ENCODE data around the gene CDH23. TPM values are rescaled to one million over a fixed set of nuclear protein-coding genes. Genes with fewer than 3 reads are reported as not detected.

CDH23 gene
- total RNA-seq, 1 experiment from 2014 or later: 2.9 TPM

DNA sequence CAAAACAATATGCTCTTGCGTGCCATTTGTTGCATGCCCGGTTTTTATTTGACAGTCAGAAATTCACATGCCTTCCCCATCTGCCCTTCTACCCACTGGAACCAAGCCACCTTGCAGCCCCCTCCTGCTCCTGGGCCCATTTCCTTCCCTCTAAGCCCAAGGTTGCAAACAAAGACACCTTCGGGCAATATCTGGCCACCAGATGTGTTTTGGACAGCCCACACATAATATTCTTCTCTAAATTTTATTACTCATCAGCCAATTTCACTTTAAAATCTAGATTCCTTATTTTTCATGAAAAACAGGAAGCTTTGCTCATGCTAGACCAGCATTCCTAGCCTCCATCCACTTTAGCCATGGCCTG, 341.1 kb downstream of the CDH23 start:
- TF ChIP-seq FOXK1 (CRISPR knock-in tag; IDR thresholded peaks at IDR 0.05) (no peak), ZNF317 (CRISPR knock-in tag; IDR thresholded peaks at IDR 0.05; ENCODE audit: borderline replicate concordance, low read depth) (no peak), ZNF671 (CRISPR knock-in tag; IDR thresholded peaks at IDR 0.05) (no peak), ZBTB21 (CRISPR knock-in tag; IDR thresholded peaks at IDR 0.05; ENCODE audit: borderline replicate concordance) (no peak), HMGA2 (CRISPR knock-in tag; IDR thresholded peaks at IDR 0.05) (no peak), NFATC4 (CRISPR knock-in tag; IDR thresholded peaks at IDR 0.05) (no peak), ZNF232 (CRISPR knock-in tag; IDR thresholded peaks at IDR 0.05) (no peak), NFE2L1 (CRISPR knock-in tag; IDR thresholded peaks at IDR 0.05) (no peak), NR3C1 (CRISPR knock-in tag; conservative IDR thresholded peaks at IDR 0.05; ENCODE audit: low read depth) (no peak)
- TF ChIP-seq, protein P1, sequence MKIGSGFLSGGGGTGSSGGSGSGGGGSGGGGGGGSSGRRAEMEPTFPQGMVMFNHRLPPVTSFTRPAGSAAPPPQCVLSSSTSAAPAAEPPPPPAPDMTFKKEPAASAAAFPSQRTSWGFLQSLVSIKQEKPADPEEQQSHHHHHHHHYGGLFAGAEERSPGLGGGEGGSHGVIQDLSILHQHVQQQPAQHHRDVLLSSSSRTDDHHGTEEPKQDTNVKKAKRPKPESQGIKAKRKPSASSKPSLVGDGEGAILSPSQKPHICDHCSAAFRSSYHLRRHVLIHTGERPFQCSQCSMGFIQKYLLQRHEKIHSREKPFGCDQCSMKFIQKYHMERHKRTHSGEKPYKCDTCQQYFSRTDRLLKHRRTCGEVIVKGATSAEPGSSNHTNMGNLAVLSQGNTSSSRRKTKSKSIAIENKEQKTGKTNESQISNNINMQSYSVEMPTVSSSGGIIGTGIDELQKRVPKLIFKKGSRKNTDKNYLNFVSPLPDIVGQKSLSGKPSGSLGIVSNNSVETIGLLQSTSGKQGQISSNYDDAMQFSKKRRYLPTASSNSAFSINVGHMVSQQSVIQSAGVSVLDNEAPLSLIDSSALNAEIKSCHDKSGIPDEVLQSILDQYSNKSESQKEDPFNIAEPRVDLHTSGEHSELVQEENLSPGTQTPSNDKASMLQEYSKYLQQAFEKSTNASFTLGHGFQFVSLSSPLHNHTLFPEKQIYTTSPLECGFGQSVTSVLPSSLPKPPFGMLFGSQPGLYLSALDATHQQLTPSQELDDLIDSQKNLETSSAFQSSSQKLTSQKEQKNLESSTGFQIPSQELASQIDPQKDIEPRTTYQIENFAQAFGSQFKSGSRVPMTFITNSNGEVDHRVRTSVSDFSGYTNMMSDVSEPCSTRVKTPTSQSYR (CRISPR knock-in tag; IDR thresholded peaks at IDR 0.05): no peak
- TF ChIP-seq, protein P2, sequence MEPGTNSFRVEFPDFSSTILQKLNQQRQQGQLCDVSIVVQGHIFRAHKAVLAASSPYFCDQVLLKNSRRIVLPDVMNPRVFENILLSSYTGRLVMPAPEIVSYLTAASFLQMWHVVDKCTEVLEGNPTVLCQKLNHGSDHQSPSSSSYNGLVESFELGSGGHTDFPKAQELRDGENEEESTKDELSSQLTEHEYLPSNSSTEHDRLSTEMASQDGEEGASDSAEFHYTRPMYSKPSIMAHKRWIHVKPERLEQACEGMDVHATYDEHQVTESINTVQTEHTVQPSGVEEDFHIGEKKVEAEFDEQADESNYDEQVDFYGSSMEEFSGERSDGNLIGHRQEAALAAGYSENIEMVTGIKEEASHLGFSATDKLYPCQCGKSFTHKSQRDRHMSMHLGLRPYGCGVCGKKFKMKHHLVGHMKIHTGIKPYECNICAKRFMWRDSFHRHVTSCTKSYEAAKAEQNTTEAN (CRISPR knock-in tag; IDR thresholded peaks at IDR 0.05): no peak
- TF ChIP-seq, protein P3, sequence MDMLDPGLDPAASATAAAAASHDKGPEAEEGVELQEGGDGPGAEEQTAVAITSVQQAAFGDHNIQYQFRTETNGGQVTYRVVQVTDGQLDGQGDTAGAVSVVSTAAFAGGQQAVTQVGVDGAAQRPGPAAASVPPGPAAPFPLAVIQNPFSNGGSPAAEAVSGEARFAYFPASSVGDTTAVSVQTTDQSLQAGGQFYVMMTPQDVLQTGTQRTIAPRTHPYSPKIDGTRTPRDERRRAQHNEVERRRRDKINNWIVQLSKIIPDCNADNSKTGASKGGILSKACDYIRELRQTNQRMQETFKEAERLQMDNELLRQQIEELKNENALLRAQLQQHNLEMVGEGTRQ (CRISPR knock-in tag; IDR thresholded peaks at IDR 0.05): no peak
- TF ChIP-seq, protein P4, sequence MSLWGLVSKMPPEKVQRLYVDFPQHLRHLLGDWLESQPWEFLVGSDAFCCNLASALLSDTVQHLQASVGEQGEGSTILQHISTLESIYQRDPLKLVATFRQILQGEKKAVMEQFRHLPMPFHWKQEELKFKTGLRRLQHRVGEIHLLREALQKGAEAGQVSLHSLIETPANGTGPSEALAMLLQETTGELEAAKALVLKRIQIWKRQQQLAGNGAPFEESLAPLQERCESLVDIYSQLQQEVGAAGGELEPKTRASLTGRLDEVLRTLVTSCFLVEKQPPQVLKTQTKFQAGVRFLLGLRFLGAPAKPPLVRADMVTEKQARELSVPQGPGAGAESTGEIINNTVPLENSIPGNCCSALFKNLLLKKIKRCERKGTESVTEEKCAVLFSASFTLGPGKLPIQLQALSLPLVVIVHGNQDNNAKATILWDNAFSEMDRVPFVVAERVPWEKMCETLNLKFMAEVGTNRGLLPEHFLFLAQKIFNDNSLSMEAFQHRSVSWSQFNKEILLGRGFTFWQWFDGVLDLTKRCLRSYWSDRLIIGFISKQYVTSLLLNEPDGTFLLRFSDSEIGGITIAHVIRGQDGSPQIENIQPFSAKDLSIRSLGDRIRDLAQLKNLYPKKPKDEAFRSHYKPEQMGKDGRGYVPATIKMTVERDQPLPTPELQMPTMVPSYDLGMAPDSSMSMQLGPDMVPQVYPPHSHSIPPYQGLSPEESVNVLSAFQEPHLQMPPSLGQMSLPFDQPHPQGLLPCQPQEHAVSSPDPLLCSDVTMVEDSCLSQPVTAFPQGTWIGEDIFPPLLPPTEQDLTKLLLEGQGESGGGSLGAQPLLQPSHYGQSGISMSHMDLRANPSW (CRISPR knock-in tag; conservative IDR thresholded peaks at IDR 0.05; ENCODE audit: low read depth): no peak
- TF ChIP-seq, protein P5, sequence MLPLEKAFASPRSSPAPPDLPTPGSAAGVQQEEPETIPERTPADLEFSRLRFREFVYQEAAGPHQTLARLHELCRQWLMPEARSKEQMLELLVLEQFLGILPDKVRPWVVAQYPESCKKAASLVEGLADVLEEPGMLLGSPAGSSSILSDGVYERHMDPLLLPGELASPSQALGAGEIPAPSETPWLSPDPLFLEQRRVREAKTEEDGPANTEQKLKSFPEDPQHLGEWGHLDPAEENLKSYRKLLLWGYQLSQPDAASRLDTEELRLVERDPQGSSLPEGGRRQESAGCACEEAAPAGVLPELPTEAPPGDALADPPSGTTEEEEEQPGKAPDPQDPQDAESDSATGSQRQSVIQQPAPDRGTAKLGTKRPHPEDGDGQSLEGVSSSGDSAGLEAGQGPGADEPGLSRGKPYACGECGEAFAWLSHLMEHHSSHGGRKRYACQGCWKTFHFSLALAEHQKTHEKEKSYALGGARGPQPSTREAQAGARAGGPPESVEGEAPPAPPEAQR (CRISPR knock-in tag; IDR thresholded peaks at IDR 0.05): no peak
- TF ChIP-seq, protein P6, sequence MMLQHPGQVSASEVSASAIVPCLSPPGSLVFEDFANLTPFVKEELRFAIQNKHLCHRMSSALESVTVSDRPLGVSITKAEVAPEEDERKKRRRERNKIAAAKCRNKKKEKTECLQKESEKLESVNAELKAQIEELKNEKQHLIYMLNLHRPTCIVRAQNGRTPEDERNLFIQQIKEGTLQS (CRISPR knock-in tag; conservative IDR thresholded peaks at IDR 0.05): no peak
- TF ChIP-seq, protein P7, sequence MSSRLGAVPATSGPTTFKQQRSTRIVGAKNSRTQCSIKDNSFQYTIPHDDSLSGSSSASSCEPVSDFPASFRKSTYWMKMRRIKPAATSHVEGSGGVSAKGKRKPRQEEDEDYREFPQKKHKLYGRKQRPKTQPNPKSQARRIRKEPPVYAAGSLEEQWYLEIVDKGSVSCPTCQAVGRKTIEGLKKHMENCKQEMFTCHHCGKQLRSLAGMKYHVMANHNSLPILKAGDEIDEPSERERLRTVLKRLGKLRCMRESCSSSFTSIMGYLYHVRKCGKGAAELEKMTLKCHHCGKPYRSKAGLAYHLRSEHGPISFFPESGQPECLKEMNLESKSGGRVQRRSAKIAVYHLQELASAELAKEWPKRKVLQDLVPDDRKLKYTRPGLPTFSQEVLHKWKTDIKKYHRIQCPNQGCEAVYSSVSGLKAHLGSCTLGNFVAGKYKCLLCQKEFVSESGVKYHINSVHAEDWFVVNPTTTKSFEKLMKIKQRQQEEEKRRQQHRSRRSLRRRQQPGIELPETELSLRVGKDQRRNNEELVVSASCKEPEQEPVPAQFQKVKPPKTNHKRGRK (CRISPR knock-in tag; IDR thresholded peaks at IDR 0.05; ENCODE audit: borderline replicate concordance): no peak
- TF ChIP-seq, protein P8, sequence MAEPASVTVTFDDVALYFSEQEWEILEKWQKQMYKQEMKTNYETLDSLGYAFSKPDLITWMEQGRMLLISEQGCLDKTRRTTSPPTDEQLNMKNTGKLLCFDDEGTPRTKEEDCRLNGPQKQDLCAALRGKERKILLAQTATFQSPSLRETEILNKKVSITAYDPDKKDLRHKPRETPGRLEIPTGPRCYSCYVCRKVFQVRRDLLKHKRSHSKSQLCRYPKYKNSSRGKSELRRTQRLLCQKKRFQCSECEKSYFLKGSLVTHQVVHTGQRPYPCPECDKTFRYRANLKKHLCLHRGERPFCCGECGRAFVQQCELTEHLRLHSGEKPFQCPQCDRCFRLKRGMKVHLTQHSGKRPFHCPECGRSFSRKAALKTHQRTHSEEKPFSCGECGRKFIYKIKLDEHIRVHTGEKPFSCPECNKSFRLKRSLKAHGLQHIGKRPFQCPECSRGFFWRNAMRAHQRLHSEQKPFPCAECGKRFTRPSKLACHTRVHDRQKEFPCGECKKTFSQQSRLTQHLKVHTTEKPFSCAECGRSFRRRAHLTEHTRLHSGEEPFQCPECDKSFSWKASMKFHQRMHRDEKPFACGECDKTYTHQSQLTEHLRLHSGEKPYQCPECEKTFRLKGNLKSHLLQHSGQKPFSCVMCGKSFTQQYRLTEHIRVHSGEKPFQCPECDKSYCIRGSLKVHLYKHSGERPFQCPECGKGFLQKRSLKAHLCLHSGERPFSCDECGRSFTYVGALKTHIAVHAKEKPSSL (CRISPR knock-in tag; conservative IDR thresholded peaks at IDR 0.05): no peak
- no peak overlapping the region for H3K27ac Mint-ChIP-seq
- no peaks in the 10 kb centered on the region for H3K36me3 Mint-ChIP-seq
- H3K4me3 Mint-ChIP-seq: no peak overlapping the region
- H3K4me1 Mint-ChIP-seq: peaks cover 10% of the 10 kb centered on the region
- ChIA-PET CTCF (interaction anchor here (1.2 to 2.0 kb wide), 4 partner anchors 9 to 39 kb away, joined by 3 to 5 read pairs (median 4); no protein-coding TSS in a partner anchor), POLR2A (no interaction called here)
- DNase-seq (ENCODE audit: low spot score) (no peak), ATAC-seq (no peak)
- peaks cover 3% of the 10 kb centered on the region; the same call in 1 of the 2 replicates for H3K27me3 Mint-ChIP-seq (ENCODE audit: low read depth)
- H3K9me3 Mint-ChIP-seq: peaks cover 8% of the 10 kb centered on the region; the same call in 1 of the 2 replicates

Data from WTC11 (cell line).